GM12875 (cell line): Measurements from ENCODE around the gene ZBTB20.

Experiments used
- H3K4me3 ChIP-seq: one replicate; pipeline ENCODE4 v1.5.1; 2011; ENCODE audit warnings: low read depth, low read length, control low read depth
- CTCF ChIP-seq: IDR thresholded peaks from 2 replicates; pipeline ENCODE4 v1.5.1; 2011; ENCODE audit warnings: low read depth, mild to moderate bottlenecking, control low read depth, inconsistent platforms, low read length, moderate library complexity, borderline replicate concordance; ENCODE audit not compliant: insufficient read depth

Gene ZBTB20

GRCh38 chr3:115099986-115100571, 47.0 kb downstream of the ZBTB20 start:
- peak overlapping the region; percentile 29 for H3K4me3 ChIP-seq
- TF ChIP-seq CTCF = no peak

DNA sequence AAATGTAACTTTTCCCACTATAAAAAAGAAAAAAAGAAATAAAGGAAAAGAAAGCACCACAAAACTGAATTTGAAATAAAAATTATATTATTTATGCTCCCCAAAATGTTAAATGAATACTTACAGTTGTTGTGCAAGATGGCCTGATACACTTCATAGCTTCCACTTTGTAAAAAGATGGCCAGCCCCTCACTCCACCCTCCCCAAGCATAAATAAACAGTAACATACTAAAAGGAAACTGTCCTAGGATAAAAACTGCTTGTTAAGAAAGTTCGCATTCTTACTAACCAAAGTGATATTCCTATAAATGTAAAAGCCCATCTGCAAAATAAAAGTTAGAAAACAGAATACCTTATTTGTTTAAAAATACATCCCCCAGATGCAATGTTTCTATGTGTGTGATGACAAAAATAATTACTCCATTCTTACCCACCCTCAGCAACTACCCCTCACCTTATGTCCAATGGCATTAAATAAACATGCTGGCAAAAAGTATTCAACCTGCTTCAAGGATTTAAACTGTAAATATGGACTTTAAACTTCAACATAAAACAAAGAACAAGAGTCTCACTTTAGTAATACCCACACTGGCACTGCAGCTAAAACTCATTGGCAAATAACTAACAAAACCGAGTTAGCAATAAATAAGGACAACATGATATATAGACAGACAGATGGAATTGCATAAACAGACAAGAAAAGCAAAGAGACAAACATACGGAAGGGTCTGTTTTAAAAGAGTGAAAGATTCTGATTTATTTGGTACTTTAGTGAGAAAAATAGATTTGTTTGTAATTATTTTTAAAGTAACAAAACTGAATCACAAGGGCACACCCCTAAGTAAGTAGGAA, 47.7 kb downstream of the ZBTB20 start:
- peak overlapping the region; percentile 29 for H3K4me3 ChIP-seq
- TF ChIP-seq CTCF = no peak

GRCh38 chr3:115098354-115099073, 48.6 kb downstream of the ZBTB20 start:
- TF ChIP-seq CTCF = no peak
- H3K4me3 ChIP-seq = no peak overlapping the region

DNA sequence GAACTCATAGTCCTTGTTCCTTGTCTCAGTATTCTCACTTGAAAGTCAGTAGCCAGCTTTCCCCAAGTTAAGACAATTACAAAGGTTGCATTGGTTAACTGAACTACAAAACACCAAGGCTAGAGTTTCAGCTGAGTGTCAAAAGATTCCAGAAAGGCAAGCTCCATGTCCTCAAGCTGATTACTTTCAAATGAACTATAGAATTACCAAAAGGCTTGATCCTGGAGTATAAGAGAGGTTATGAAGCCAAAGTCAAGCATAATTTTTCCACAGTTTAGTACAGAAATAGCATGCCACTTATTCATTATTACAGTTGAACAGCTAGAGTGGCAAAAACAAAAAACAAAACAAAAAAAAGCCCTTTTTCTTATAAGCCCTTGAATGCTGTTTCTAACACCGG, 51.9 kb downstream of the ZBTB20 start:
- TF ChIP-seq CTCF = no peak
- H3K4me3 ChIP-seq = no peak overlapping the region

DNA sequence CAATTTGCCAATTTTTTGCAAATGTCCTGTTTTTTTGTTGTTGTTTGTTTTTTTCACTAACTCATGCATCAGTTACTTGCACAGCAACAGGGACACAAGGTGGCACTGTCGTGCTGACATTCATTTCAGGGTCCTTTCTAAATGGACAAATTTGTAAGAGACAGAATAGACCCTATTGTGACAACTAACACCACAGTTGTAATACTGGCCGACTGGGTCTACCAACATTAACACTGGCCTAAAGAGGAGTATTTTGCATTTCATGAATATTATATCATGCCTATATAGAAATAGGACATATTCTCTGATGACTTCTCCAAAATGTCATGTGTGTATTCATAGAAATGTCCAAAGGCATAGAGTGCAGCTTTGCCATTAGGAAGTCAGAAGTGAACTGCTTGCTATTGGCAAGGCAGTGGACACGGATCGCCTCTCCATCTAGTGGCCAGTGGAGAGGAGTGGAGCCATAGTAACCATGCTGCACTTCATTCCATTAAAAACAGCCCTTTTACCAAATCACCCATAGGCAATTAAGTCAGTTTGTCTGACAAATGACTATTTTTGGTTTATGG, 54.8 kb downstream of the ZBTB20 start:
- peak; percentile 60; the same call in 1 of the 2 replicates for TF ChIP-seq CTCF
- no peak overlapping the region for H3K4me3 ChIP-seq

DNA sequence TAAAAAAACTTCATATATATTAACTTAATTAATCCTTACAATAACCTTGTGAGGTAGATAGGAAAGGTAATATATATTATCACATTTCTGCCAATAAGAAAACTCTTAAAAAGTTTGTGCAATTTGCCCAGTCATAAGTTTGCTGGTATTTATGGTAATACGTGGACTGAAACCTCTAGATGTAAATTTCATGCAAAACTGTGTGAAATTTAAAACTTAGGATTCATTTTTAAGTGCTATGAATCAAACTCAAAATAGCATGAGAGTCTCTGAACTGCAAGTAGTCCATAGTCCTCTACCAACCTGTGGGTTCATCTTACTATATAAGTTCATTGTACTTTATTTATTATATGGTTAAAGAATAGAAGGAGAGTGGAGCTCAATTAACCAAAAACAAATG, 56.4 kb downstream of the ZBTB20 start:
- no peak overlapping the region for H3K4me3 ChIP-seq
- TF ChIP-seq CTCF = no peak
